ENCODE results near the gene WDR90.
"Not testable (repeated sequence)": the region's sequence is repeated elsewhere in the genome, so short reads cannot be mapped to it uniquely, and the experiment has no call there.

WDR90 gene

DNA sequence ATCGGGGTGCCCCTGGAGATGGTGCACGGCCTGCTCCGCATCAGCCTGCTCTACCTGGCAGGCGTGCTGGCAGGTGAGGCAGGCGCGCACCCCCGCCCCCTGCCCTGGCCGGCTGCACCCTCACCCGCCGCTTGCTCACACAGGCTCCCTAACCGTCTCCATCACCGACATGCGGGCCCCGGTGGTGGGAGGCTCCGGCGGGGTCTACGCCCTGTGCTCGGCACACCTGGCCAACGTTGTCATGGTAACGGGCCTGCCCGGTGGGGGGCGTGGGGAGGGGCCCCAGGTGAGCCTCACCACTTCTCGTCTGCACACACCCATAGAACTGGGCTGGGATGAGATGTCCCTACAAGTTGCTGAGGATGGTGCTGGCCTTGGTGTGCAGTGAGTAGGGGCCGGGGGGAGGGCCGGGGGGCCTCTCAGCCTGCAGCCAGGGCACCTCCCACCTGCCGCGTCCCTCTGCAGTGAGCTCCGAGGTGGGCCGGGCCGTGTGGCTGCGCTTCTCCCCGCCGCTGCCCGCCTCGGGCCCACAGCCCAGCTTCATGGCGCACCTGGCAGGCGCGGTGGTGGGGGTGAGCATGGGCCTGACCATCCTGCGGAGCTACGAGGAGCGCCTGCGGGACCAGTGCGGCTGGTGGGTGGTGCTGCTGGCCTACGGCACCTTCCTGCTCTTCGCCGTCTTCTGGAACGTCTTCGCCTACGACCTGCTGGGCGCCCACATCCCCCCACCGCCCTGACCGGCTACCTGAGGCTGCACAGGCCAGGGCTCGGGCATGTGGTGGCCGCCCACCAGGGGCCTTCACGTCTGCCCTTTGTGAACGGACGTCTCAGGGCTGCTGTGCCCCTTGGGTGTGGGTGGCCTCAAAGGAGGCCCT, 28.4 kb downstream of the WDR90 start:
- no peak for DNase-seq

GRCh38 chr16:678209-678857, 29.2 kb downstream of the WDR90 start:
- no peak for DNase-seq

- peak; percentile 77 for DNase-seq
Measured at GRCh38 chr16:678858-679813, 30.0 kb downstream of the WDR90 start.

GRCh38 chr16:679814-680624, 30.9 kb downstream of the WDR90 start, which contains the start of gene STUB1:
Gene STUB1 (plus strand): TSS chr16:680410. CDS start chr16:680526, 116 bp downstream.
- DNase-seq = peak; percentile 75

- DNase-seq = no peak
Measured at GRCh38 chr16:680625-680945, 31.4 kb downstream of the WDR90 start.

GRCh38 chr16:680967-681745, 32.0 kb downstream of the WDR90 start:
- peak; percentile 24 for DNase-seq

GRCh38 chr16:681746-682427, 32.7 kb downstream of the WDR90 start:
- no peak for DNase-seq

DNA sequence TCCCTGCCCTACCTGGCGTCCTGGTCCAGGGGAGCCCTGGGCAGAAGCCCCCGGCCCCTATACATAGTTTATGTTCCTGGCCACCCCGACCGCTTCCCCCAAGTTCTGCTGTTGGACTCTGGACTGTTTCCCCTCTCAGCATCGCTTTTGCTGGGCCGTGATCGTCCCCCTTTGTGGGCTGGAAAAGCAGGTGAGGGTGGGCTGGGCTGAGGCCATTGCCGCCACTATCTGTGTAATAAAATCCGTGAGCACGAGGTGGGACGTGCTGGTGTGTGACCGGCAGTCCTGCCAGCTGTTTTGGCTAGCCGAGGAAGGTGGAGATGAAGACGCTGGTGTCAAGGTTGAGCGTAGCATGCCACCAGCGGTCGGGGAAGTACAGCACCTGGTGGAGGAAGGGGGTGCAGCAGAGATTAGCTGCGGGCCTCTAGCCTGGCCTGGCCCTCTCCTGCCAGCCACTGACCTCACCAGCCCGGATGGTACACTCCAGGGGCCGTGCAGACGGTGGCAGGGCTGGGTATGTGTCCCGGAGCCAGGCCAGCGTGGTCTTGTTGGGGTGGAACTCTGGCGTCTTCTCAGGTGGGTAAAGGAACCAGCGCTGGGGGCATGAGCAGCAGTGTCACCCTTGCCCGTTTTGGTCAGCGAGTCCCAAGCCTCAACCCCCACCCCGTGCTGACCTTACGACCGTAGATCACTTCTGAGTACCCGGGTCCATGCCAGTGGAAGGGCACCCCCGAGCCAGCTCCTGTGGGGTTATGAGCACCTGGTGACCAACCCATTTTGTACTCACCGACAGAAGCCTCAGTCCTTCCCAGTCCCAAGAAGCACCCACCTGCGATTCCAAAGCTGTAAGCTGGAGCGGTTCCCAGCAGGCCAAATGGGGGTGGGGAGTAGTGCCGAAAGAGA, 33.6 kb downstream of the WDR90 start:
- DNase-seq = no peak

DNA sequence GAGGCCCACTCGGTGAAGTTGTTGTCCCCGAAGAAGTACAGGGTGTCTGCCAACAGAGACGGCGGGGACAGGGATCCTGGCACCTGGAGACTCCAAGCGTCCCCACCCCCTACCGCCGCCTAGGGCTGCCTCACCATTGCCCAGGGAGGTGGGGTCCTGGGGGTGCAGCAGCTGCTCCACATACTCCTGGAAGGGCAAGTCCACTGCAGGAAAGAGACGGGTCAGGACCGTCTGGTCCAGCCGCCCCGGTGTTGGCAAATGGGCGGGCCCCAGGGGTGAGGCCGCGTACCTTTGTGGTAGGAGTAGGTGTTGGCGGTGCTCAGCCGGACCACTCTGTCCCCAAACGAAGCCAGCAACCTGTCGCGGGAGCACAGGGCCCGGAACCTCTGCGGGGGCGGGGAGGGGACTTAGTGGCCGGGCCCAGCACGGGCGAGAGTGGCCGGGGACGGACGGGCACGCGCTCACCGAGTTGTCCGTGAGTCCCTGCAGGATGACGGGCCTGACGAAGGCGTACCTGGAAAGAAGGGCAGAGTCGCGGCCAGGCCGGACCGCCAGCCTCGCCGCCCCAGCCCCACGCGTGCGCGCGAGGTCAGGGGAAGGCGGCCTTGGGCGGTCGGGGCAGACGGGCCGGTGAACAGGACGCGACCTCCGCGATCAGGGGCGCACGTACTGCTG, 34.4 kb downstream of the WDR90 start:
- DNase-seq = no peak

DNA sequence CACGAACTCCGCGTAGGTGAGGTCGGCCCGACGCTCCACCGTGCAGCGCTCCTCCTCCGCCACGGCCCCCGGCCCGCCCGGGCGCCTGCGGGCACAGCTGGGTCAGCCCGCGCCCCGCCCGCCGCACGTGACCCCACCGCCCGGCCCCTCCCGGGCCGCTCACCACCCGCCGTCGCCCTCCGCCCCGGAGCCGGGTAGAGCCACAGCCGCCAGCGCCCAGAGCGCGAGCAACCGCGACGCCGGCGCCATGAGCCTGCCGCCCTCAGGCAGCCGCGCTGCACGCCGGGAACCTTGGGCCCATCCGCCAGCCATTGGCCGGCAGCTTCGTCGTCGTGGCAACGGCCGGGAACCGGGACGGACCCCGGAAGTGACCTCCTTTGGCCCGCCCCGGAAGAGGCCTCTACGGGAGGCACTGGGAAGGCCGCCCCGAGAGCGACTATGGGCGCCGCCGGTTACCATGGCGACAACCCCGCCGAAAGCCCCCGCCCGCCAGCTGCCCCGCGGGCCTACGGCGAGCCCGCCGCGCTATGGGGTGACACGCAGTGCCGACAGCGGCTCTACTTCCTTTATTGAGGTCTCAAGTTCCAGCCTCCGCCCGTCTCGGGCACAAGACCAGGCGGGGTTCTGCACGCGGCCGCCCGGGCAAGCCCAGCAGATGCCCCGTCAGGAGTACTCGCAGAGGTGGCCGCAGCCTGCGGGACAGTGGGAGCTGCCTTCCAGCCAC, 35.1 kb downstream of the WDR90 start, which contains the start of gene JMJD8:
Gene JMJD8, minus strand, starts transcription at position 264 of the 724 bp plus-strand sequence. Its CDS starts 15 bp downstream, at position 249.
- DNase-seq = peak; percentile 95

GRCh38 chr16:684961-685696, 36.0 kb downstream of the WDR90 start:
- peak; percentile 84 for DNase-seq

DNA sequence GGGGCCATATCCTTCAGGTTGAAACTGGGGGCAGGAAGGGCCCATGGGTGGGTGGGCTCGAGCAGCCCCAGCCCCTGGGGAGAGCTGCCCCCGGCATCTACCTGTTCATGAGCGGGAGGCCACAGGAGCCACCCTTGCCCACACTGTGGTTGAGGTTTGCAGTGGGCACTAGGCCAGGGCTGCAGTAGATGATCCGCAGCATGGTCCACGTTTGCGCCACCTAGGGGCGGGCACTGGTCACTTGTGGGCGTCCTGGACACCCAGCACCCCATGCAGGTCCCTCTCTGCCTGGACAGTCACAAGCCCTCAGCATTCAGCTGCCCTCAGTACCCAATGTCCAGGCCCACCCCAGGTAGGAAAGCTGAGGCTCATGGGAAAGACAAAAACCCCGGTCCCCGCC, 36.8 kb downstream of the WDR90 start:
- DNase-seq = peak; percentile 62

- no peak for DNase-seq
Measured at GRCh38 chr16:686459-687260, 37.5 kb downstream of the WDR90 start.

DNA sequence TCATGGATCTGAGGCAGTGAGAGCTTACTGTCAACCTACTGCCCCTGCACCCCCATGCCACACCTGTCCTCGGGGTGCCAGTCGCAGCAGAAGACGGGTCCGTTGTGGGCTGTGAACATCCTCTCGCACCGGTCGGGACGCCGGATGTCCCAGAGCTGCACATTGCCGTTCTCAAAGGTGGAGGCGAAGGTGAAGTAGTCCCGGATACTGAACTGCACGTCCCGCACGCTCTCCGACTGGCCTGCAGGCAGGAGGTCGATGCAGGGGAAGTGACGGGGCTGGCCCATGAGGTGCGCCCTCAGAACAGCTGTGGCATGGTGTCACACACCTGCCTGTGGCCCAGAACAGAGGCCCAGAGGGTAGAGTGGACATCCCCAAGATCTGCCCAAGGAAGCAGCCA, 38.3 kb downstream of the WDR90 start:
- no peak for DNase-seq

GRCh38 chr16:689175-689897, 40.2 kb downstream of the WDR90 start:
- no peak for DNase-seq

- not testable (repeated sequence) for DNase-seq
Measured at GRCh38 chr16:691242-691641, 42.1 kb downstream of the WDR90 start.

Measured in NCI-H2029 (cell line).